ENCODE data around the gene PCLAF.

DNA sequence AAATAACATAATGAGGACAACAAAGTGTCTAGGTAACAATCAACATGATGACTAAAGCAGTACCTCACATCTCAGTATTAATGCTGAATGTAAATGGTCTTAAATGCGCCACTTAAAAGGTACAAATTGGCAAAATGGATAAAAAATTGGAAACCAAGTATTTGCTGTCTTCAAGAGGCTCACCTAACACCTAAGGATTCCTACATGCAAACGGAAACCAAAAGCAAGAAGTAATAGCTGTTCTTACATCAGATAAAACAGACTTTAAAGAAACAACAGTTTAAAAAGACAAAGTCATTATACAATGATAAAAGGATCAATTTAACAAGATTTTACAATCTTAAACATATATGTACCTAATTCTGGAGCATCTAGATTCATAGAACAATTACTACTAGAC is 47.7 kb downstream of the PCLAF start:
- TF ChIP-seq, protein P1, sequence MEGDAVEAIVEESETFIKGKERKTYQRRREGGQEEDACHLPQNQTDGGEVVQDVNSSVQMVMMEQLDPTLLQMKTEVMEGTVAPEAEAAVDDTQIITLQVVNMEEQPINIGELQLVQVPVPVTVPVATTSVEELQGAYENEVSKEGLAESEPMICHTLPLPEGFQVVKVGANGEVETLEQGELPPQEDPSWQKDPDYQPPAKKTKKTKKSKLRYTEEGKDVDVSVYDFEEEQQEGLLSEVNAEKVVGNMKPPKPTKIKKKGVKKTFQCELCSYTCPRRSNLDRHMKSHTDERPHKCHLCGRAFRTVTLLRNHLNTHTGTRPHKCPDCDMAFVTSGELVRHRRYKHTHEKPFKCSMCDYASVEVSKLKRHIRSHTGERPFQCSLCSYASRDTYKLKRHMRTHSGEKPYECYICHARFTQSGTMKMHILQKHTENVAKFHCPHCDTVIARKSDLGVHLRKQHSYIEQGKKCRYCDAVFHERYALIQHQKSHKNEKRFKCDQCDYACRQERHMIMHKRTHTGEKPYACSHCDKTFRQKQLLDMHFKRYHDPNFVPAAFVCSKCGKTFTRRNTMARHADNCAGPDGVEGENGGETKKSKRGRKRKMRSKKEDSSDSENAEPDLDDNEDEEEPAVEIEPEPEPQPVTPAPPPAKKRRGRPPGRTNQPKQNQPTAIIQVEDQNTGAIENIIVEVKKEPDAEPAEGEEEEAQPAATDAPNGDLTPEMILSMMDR (IDR thresholded peaks at IDR 0.05; ENCODE audit: low read length) = no peak
- TF ChIP-seq EZH2 (IDR thresholded peaks at IDR 0.05; ENCODE audit: borderline replicate concordance, low read length) = no peak

Data from OCI-LY1 (cell line).